ENCODE measurements around the gene C15orf62.

The C15orf62 gene

GRCh38 chr15:40756938-40757337 is 12.8 kb upstream of the C15orf62 start:
- DNase-seq (ENCODE audit: low read depth) = no peak

- DNase-seq (ENCODE audit: low read depth) = no peak
These were observed 9.8 kb upstream of the C15orf62 start for GRCh38 chr15:40759961-40760360.

- DNase-seq (ENCODE audit: low read depth) = no peak
These were observed 6.6 kb upstream of the C15orf62 start for GRCh38 chr15:40762919-40763800.

- peak; percentile 49 for DNase-seq (ENCODE audit: low read depth)
These were observed 5.8 kb upstream of the C15orf62 start, which contains the start of gene GCHFR for GRCh38 chr15:40763801-40764628. Gene GCHFR, plus strand, starts transcription at chr15:40764068. Its CDS starts 113 bp downstream, at chr15:40764181.

- DNase-seq (ENCODE audit: low read depth) = no peak
These were observed 5.1 kb upstream of the C15orf62 start for GRCh38 chr15:40764629-40765103.

GRCh38 chr15:40766194-40766815 is 3.5 kb upstream of the C15orf62 start:
- no peak for DNase-seq (ENCODE audit: low read depth)

- DNase-seq (ENCODE audit: low read depth) = no peak
These were observed 2.6 kb upstream of the C15orf62 start for GRCh38 chr15:40766906-40767837.

- DNase-seq (ENCODE audit: low read depth) = no peak
These were observed 1.8 kb upstream of the C15orf62 start for GRCh38 chr15:40767838-40768500.

- no peak for DNase-seq (ENCODE audit: low read depth)
These were observed 1.1 kb upstream of the C15orf62 start for GRCh38 chr15:40768521-40769273.

GRCh38 chr15:40770147-40770721 is 454 bp downstream of the C15orf62 start:
- no peak for DNase-seq (ENCODE audit: low read depth)

GRCh38 chr15:40771242-40771641 is 1.5 kb downstream of the C15orf62 start:
- no peak for DNase-seq (ENCODE audit: low read depth)

- no peak for DNase-seq (ENCODE audit: low read depth)
These were observed 2.2 kb downstream of the C15orf62 start for GRCh38 chr15:40772014-40772413.

GRCh38 chr15:40773496-40773895 is 3.7 kb downstream of the C15orf62 start:
- no peak for DNase-seq (ENCODE audit: low read depth)

- no peak for DNase-seq (ENCODE audit: low read depth)
These were observed 4.1 kb downstream of the C15orf62 start for GRCh38 chr15:40773902-40774301.

GRCh38 chr15:40775007-40775406 is 5.2 kb downstream of the C15orf62 start:
- no peak for DNase-seq (ENCODE audit: low read depth)

- DNase-seq (ENCODE audit: low read depth) = no peak
These were observed 6.2 kb downstream of the C15orf62 start for GRCh38 chr15:40775740-40776536.

GRCh38 chr15:40776537-40777141 is 6.9 kb downstream of the C15orf62 start:
- peak; percentile 46 for DNase-seq (ENCODE audit: low read depth)

GRCh38 chr15:40782609-40783227 is 12.9 kb downstream of the C15orf62 start:
- peak; percentile 65 for DNase-seq (ENCODE audit: low read depth)
